Measurements from ENCODE around the gene SUPV3L1.
"Not testable (repeated sequence)": the region's sequence is repeated elsewhere in the genome, so short reads cannot be mapped to it uniquely, and the experiment has no call there.

Gene SUPV3L1

DNA sequence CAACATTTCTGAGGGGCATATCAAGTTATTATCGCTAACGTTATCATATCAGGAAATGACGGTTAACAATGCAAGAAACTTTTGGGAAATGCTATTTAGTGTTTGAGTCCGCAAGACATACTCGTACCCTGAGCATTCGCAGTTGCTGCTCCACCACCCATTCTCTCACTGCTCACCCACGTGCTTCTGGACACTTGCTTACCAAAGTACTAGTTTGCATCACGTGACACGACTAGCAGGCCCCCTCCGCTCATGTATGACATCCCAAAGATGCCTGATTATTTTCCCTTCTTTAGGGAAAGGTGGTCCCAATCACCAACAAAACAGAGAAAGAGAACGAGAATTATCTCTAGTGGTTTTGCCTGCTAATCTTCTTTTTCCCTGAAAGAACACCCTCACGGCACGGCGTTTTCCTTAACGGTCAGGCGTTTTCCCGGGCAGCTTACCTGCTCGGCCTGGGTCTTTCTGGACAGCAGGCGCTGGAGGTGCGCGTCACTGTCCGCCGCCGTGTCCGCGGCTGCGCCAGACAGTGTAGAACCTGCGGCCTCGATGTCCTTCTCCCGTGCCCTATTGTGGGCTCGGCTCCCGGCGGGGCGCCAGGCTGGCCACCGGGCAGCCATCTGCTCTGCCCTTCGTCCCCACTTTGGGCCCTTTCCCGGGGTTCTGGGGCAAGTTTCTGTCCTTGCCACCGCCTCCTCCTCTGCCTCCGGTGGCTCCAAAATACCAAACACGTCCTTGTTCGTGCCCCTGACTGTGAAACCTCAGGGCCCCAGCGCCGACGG, at the start of gene SUPV3L1:
SUPV3L1 (plus strand) TSS at position 492 of the 782 bp plus-strand sequence; CDS start at position 550, 58 bp downstream.
- peak; percentile 88 to 96 (median 92) for DNase-seq

DNA sequence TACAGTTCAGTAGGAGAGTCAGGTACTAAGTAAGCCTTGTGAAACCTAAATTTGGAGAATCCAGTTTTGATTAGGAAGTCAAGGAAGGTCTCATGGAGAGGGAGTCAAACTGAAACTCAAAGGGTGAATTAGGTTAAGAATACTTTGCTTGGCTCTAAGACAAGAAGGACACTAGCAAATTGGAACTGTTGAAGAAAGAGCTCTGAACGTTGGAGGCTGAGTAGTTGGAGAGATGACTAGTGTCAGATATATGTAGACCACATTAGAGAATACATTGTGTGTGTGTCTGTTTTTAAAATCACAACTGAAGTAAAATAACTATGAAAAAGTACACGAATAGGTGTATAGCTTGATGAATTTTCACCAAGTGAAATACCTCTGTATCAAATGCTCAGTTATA, 49.8 kb upstream of the SUPV3L1 start:
- DNase-seq = no peak

- no peak for DNase-seq
Measured at GRCh38 chr10:69139961-69140360, 40.1 kb upstream of the SUPV3L1 start.

DNA sequence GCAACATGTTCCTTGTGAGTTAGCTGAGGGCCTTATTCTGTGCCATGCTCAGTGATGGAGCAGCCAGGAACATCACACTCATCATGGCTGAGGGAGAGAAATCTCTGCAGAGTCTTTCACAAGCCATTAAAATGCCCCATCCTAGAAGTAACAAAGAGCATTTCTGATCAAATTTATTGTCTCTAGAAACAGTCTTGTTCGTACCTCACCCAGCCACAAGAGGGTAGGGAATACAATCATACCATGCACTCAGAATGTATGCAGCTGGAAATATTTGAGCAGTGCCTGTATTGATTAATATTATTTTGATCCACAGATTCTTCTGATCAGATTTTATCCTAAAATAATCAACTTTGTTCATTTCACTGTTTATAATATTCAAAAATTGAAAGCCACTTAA, 38.7 kb upstream of the SUPV3L1 start:
- DNase-seq = no peak

DNA sequence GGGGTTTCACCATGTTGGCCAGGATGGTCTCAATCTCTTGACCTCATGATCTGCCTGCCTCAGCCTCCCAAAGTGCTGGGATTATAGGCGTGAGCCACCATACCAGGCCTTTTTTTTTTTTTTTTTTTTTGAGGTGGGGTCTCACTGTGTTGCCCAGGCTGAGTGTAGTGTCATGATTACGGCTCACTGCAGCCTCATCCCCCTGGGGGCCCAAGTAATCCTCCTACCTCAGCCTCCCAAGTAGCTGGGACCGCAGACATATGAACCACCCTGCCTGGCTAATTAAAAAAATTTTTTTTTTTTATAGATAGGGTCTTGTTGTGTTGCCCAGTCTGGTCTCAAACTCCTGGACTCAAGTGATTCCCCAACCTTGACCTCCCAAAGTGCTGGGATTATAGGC, 38.0 kb upstream of the SUPV3L1 start:
- DNase-seq = not testable (repeated sequence)

DNA sequence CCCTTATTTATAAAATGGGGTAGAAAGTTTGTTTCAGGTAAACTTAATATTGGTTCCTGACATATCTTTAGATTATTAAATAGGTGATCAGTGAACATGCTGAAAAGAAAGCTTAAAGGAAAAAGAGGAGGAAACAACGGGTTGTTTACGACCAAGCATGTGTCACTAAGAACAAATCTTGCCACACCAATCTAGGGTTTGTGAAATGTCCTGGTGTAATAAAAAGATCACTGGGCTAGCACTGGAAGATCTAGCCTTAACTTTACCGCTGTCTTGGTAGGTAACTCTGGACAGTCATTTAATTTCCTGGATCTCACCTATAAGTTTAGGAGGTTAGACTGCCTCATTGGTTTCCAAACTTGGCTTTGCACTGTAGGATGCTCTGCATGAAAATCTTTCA, 37.1 kb upstream of the SUPV3L1 start:
- no peak for DNase-seq

DNA sequence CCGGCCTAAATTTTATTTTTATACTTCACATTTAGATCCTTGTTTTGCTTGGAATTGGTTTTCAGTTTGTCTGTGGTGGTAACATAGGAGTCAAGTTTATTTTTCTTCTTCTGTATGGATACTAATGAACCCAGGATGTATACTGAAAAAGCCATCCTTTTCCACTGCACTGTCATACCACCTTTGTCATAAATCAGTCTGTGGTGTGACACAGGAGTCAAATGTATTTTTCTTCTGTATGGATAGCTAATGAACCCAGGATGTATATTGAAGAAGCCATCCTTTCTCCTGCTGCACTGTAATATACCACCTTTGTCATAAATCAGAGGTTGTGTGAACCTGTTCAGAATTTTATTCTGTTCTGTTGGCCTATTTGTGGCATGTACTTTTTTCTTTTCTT, 34.7 kb upstream of the SUPV3L1 start:
- no peak for DNase-seq

DNA sequence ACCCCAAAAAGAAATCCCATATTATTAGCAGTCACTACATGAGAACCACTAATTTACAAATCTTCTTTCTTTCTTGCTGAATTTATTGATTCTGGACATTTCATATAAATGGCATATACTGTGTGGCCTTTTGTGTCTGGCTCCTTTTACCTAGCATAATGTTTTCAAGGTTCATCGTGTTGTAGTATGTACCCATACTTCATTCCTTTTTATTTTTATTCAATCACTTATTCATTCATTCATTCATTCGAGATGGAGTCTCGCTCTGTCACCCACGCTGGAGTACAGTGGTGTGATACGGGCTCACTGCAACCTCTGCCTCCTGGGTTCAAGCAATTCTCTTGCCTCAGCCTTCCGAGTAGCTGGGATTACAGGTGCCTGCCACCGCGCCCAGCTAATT, 34.2 kb upstream of the SUPV3L1 start:
- DNase-seq = no peak

- no peak for DNase-seq
Measured at GRCh38 chr10:69146759-69147158, 33.3 kb upstream of the SUPV3L1 start.

- no peak for DNase-seq
Measured at GRCh38 chr10:69151984-69152383, 28.1 kb upstream of the SUPV3L1 start.

- no peak for DNase-seq
Measured at GRCh38 chr10:69153227-69153626, 26.8 kb upstream of the SUPV3L1 start.

DNA sequence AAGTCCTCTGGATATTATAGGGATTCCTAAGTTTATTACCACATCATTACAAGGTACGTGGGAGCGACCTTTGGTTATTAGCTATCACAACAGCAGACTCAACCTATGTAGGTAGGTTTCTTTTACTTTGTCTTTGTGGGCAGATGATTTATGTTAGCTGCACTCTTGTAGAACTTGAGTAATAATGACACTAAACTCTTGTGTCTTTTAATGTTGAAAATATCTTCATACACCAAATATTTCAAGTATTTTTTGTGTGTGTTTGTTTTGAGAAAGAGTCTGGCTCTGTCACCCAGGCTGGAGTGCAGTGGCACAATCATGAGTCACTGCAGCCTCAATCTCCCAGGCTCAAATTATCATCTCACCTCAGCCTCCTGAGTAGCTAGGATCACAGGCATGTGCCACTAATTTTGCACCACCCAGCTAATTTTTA, 19.2 kb upstream of the SUPV3L1 start:
- DNase-seq = no peak

DNA sequence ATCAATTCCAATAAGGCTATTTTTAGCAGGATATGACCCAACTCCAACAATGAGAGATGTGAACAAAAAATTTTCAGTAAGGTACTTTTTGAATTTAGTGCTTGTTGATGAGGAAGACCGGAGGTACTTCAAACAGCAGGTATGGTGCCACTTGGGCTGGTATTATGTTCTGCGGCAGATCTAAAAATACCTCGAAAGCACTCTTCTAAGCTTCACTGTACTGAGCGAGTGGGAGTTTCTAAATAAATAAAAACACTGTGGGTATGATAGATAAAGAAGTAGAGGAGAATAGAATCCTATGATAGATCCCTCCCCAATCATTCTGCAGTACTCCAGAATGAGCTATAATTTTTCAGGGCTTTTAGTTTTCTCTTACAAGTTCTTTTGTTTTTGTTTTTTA, 11.5 kb upstream of the SUPV3L1 start:
- DNase-seq = peak in 1 of 3 experiments; percentile 0

- DNase-seq = no peak
Measured at GRCh38 chr10:69172241-69172982, 7.6 kb upstream of the SUPV3L1 start.

- DNase-seq = not testable (repeated sequence)
Measured at GRCh38 chr10:69175326-69175725, 4.7 kb upstream of the SUPV3L1 start.

DNA sequence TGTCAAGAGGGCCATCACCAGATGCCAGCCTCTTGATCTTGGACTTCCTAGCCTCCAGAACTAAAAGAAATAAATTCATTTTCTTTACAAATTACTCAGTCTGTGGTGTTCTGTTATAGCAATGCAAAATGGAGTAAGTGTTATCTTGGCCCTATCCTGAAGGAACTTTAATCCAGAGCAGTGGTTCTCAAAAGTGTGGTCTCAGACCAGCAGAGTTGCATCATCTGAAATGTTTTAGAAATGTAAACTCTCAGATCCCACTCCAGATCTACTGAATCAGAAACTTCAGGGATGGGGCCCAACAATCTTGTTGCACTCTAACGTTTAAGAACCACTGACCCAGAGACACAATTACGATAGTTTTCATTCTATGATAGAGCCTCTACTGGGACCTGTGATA, 3.2 kb upstream of the SUPV3L1 start:
- DNase-seq = no peak

DNA sequence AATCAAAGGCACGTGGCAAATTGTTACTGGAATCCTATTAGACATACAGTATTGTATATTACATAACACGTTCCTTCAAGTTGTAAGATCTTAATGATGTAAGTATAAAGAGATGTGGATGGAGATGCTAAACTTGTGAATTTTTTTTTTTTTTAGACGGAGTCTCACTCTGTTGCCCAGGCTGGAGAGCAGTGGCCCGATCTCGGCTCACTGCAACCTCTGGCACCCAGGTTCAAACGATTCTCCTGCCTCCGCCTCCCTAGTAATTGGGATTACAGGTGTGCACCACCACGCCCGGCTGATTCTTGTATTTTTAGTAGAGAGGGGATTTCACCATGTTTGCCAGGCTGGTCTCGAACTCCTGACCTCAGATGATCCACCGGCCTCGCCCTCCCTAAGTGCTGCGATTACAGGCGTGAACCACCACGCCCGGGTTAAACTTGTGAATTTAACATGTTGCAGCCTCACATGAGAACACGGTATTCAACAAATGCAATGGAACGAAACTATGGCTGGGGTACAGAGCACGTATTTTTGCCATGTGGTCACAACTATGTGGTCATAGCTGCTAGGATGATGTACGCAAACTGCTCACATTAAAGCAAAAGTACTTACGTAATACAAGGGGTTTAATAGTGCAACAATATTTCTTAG, 818 bp upstream of the SUPV3L1 start:
- peak in 1 of 3 experiments; percentile 29 for DNase-seq

DNA sequence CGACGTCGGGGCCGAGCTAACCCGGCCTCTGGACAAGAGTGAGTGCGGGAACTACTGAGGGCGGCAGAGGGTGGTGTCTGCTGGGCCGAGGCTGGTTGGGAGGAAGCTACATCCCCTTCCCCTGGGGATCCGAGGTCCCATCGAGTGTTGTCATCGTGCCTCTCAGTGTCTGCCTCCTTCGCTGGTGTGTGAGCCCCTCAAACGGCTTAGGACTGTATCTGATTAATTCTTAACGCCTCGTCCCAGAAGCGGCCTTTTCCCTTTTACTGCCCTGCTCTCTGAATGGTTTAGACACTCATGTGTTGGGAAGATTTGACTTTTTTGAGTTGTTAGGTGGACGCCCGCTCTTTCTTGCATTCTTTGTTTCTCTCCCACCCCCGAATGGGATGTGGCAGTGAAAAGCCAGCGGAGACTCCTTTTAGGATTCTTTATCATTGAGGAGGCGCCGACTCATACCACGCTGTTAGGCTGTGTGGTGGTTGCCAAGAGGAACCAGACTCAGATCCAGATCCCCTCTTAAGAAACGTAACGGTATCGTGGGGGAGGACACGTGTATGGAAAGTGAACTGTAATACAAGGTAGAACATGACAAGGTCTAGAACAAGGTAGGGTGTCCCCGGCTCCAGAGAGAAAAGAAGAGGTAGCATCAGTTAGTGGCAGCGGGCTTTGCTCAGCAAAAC, 631 bp downstream of the SUPV3L1 start:
- no peak for DNase-seq

- no peak for DNase-seq
Measured at GRCh38 chr10:69181433-69181832, 1.4 kb downstream of the SUPV3L1 start.

DNA sequence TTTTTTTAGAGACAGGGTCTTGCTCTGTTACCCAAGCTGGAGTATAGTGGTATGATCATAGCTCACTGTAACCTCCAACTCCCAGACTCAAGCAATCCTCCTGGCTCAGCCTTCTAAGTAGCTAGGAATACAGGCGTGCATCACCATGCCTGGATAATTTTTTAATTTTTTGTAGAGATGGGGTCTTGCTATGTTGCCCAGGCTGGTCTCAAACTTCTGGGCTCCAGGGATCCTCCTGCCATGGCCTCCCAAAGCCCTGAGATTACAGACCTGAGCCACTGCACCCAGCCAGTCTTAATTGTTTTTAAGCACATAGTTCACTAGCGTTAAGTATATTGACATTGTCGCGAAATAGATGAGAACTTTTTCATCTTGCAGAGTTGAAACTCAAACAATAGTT, 2.0 kb downstream of the SUPV3L1 start:
- no peak for DNase-seq

- DNase-seq = no peak
Measured at GRCh38 chr10:69186524-69186923, 6.5 kb downstream of the SUPV3L1 start.

GRCh38 chr10:69201045-69201444, 21.0 kb downstream of the SUPV3L1 start:
- no peak for DNase-seq

DNA sequence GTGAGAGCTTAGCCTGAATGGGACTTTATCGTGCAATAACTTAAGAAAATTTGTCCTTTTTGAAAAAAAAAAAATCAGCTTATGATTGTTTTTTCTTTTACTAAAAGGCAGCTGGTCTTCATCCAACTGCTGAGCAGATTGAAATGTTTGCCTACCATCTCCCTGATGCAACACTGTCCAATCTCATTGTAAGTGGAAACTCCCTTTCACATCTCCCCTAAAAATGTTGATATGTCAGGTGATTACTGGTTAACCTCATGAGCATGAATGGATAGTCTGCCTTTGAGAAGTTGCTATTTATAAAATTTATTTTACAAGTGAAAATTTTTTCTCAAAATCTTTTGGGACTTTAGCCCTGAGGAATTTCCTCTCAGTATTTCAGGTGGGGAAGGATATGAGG, 22.3 kb downstream of the SUPV3L1 start:
- no peak for DNase-seq

Measured in NCI-H1417 (cell line).